Left ventricle myocardium inferior (tissue), 1 donor: Measurements from ENCODE around the gene FARP1. TPM values are rescaled to one million over a fixed set of nuclear protein-coding genes. Genes with fewer than 3 reads are reported as not detected.

ENCODE experiments used
- DNase-seq: peaks from one replicate; pipeline ENCODE4 v3.0.0-alpha.2; 2020
- H3K27ac ChIP-seq: fragments of 200-600 bp; replicated peaks from 2 replicates; pipeline ENCODE4 v1.8.0; 2021
- H3K27me3 ChIP-seq: fragments of 200-600 bp; 2 replicates; pipeline ENCODE4 v1.8.0; 2021; ENCODE audit warnings: low read depth
- H3K36me3 ChIP-seq: fragments of 200-600 bp; 2 replicates; pipeline ENCODE4 v1.8.0; 2021
- H3K4me1 ChIP-seq: fragments of 200-600 bp; 2 replicates; pipeline ENCODE4 v1.8.0; 2021
- H3K4me3 ChIP-seq: fragments of 200-600 bp; 2 replicates; pipeline ENCODE4 v1.8.0; 2021; ENCODE audit warnings: mild to moderate bottlenecking, moderate library complexity
- H3K9me3 ChIP-seq: fragments of 200-600 bp; replicated peaks from 2 replicates; pipeline ENCODE4 v1.8.0; 2021
- intact Hi-C: fragments of 100-400 bp; cut with micrococcal nuclease; formaldehyde crosslinking; loops from one replicate; pipeline ENCODE4 v1.11.0; 2022
- total RNA-seq: library from RNA; stranded (reverse); fragmentation: NEBNext Ultra II Directional; extraction: Animal tissue kit (Norgen Biotek cat#: 25700); gene quantifications from one replicate; pipeline ENCODE4 v1.2.1, GENCODE V29; 2021
- TF ChIP-seq, protein P1 (sequence below): fragments of 200-600 bp; IDR thresholded peaks from 2 replicates; pipeline ENCODE4 v1.8.0; 2021; ENCODE audit warnings: antibody characterized with exemption, mild to moderate bottlenecking, borderline replicate concordance
- donor health status: DM: no; HTN: yes; CAD: no; lungs with severe emphysema.

The FARP1 gene
- total RNA-seq, 1 donor from 2014 or later: 17.6 TPM

DNA sequence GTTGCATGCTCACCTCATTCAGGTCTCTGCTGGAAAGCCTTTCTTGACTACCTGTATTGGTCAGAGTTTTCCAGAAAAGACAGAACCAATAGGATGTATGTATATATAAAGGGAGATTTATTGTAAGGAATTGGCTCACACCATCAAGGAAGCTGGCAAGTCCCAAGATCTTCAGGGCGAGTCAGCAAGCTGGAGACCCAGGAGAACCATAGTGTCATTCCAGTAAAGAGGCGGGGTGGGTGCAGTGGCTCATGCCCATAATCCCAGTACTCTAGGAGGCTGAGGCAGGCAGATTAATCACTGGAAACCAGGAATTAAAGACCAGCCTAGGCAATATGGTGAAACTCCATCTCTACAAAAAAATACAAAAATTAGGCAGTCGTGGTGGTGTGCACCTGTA lies 30.4 kb upstream of the FARP1 start:
- DNase-seq: no peak
- Histone ChIP-seq H3K27ac (no peak overlapping the region), H3K4me3 (no peak overlapping the region), H3K4me1 (no peaks in the 10 kb centered on the region), H3K36me3 (no peaks in the 10 kb centered on the region), H3K9me3 (no peaks in the 10 kb centered on the region), H3K27me3 (no peaks in the 10 kb centered on the region)
- TF ChIP-seq, protein P1, sequence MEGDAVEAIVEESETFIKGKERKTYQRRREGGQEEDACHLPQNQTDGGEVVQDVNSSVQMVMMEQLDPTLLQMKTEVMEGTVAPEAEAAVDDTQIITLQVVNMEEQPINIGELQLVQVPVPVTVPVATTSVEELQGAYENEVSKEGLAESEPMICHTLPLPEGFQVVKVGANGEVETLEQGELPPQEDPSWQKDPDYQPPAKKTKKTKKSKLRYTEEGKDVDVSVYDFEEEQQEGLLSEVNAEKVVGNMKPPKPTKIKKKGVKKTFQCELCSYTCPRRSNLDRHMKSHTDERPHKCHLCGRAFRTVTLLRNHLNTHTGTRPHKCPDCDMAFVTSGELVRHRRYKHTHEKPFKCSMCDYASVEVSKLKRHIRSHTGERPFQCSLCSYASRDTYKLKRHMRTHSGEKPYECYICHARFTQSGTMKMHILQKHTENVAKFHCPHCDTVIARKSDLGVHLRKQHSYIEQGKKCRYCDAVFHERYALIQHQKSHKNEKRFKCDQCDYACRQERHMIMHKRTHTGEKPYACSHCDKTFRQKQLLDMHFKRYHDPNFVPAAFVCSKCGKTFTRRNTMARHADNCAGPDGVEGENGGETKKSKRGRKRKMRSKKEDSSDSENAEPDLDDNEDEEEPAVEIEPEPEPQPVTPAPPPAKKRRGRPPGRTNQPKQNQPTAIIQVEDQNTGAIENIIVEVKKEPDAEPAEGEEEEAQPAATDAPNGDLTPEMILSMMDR: no peak
- intact Hi-C loops: no loop called here

DNA sequence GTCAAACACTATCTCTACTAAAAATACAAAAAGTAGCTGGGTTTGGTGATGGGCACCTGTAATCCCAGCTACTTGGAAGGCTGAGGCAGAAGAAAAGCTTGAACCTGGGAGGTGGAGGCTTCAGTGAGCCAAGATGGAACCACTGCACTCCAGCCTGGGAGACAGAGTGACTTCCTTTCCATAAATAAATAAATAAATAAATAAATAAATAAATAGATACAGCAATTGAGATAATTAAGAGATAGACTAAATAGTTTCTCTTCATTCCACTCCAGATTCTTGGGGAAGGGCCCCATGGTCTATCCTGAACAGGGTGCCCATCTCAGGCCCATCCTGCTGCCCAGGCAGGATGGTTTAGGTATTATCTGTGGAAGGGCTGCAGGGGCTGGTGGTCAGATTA lies 24.0 kb upstream of the FARP1 start:
- Histone ChIP-seq H3K36me3 (no peaks in the 10 kb centered on the region), H3K27ac (no peak overlapping the region), H3K4me3 (no peak overlapping the region), H3K27me3 (no peaks in the 10 kb centered on the region), H3K4me1 (no peaks in the 10 kb centered on the region), H3K9me3 (peaks cover 15% of the 10 kb centered on the region)
- no peak for DNase-seq
- intact Hi-C loops: no loop called here
- TF ChIP-seq, protein P1: no peak

DNA sequence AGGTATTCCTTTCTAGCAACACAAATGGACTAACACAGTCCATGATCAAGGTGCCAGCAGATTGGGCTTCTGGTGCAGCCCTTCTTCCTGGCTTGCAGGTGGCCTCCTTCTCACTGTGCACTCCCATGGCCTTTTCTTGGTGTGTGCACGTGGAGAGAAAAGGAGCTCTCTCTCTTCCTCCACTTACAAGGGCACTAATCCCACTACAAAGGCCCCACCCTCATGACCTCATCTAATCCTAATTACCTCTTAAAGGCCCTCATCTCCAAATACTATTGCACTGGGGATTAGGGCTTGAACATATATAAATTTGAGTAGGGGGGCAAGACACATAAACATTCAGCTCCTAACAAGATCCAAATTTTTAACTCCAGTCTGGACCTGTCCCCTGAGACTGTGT lies 19.7 kb upstream of the FARP1 start:
- Histone ChIP-seq H3K27me3 (no peaks in the 10 kb centered on the region), H3K4me3 (no peak overlapping the region), H3K27ac (no peak overlapping the region), H3K9me3 (peaks cover 18% of the 10 kb centered on the region), H3K4me1 (no peaks in the 10 kb centered on the region), H3K36me3 (no peaks in the 10 kb centered on the region)
- TF ChIP-seq, protein P1: no peak
- intact Hi-C loops: no loop called here
- no peak for DNase-seq

DNA sequence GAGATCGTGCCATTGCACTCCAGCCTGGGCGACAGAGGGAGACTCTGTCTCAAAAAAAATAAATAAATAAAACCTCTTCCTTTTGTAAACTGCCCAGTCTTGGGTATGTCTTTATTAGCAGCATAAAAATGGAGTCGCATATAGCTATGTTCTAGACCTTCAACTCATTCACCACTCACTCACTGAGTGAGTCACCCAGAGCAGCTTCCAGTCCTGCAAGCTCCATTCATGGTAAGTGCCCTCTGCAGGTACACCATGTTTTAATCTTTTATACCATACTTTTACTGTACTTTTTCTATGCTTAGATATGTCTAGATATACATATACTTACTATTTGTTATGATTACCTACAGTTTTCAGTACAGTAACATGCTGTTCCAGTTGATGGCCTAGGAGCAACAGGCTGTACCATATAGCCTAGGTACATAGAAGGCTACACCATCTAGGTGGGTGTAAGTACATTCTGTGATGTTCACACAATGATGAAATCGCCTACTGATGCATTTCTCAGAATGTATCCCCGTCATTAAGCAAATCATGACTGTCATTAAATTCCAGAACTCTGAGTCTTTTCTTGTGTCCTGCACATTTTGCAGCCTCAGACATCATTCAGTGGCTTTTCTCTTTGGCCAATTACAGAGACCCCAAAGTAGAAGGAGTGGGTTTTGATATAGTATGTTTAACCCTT lies 13.7 kb upstream of the FARP1 start:
- peaks cover 6% of the 10 kb centered on the region for H3K9me3 ChIP-seq
- no peaks in the 10 kb centered on the region for H3K4me1 ChIP-seq
- H3K27ac ChIP-seq: no peak overlapping the region
- TF ChIP-seq, protein P1: no peak
- no peak overlapping the region for H3K4me3 ChIP-seq
- no peaks in the 10 kb centered on the region for H3K36me3 ChIP-seq
- intact Hi-C loops: no loop called here
- H3K27me3 ChIP-seq: peaks cover 7% of the 10 kb centered on the region
- DNase-seq: no peak

DNA sequence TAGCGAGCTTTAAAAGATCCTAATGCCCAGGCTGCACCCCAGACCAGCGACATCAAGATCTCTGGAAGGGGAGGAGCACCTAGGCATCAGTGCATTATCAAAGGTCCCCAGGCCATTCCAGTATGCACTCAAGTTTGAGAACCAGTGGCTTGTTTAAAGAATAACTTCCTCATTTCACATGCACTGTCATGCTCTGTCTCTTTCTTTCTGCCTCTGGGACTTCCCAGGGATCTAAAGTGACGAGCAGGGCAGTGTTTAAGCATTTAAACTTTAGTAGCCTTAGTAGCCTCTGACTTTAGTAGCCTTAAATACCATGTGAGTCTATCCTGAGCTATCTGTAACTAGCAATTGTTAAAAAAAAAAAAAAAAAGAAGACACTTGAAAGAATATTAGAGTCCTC lies 8.9 kb upstream of the FARP1 start:
- intact Hi-C loops: no loop called here
- Histone ChIP-seq H3K27ac (no peak overlapping the region), H3K4me1 (no peaks in the 10 kb centered on the region), H3K27me3 (peaks cover 7% of the 10 kb centered on the region), H3K4me3 (no peak overlapping the region), H3K9me3 (no peaks in the 10 kb centered on the region), H3K36me3 (no peaks in the 10 kb centered on the region)
- TF ChIP-seq, protein P1: no peak
- DNase-seq: no peak
